AG04450 (cell line): ENCODE measurements around the gene BNC2. TPM values are rescaled to one million over a fixed set of nuclear protein-coding genes. Genes with fewer than 3 reads are reported as not detected.
A peak's percentile ranks its signal among the peaks of the same experiment; 100 is the strongest.

ENCODE experiments used
- CTCF ChIA-PET: fragments of 300-600, 350-600 bp; formaldehyde crosslinking; extraction: SDS; loops from one replicate; lab custom pipeline; 2022; ENCODE audit warnings: antibody characterized with exemption, inconsistent platforms; lab: Charles Lee
- POLR2A ChIA-PET: fragments of 350-600 bp; formaldehyde crosslinking; extraction: SDS; loops from one replicate; lab custom pipeline; 2021; ENCODE audit warnings: antibody characterized with exemption, inconsistent platforms; lab: Yijun Ruan, JAX
- DNase-seq: peaks from one replicate; pipeline ENCODE4 v3.0.0-alpha.2; 2011; ENCODE audit warnings: low read depth, low spot score
- H3K27ac ChIP-seq: one replicate; pipeline ENCODE4 v1.5.1; 2012; ENCODE audit warnings: low read depth, low read length, control low read depth
- H3K27me3 ChIP-seq: one replicate; pipeline ENCODE4 v1.6.0; 2012; ENCODE audit warnings: low read length; ENCODE audit not compliant: control insufficient read depth, insufficient read depth
- H3K4me3 ChIP-seq: 2 replicates; pipeline ENCODE4 v1.5.1; 2011; ENCODE audit warnings: mild to moderate bottlenecking, low read depth, low read length, control low read depth
- H3K9me3 ChIP-seq: 2 replicates; pipeline ENCODE4 v1.5.1; 2012; ENCODE audit warnings: low read length; ENCODE audit not compliant: control insufficient read depth, insufficient read depth
- polyA plus RNA-seq: library from polyadenylated mRNA; depleted of rRNA; stranded (reverse); fragments of >200 nt; gene quantifications from 2 replicates; pipeline ENCODE4 v1.2.3, GENCODE V29; 2011
- TF ChIP-seq, protein P1 (sequence below): IDR thresholded peaks from 2 replicates; pipeline ENCODE4 v1.5.1; 2011; ENCODE audit warnings: low read depth, low read length, control low read depth, inconsistent platforms

Gene BNC2
- polyA plus RNA-seq, 1 experiment = 49.0 TPM

GRCh38 chr9:16803648-16804047, 66.8 kb downstream of the BNC2 start:
- Histone ChIP-seq H3K4me3 (no peak overlapping the region), H3K27me3 (no peaks in the 10 kb centered on the region), H3K9me3 (no peaks in the 10 kb centered on the region), H3K27ac (no peak overlapping the region)
- TF ChIP-seq, protein P1, sequence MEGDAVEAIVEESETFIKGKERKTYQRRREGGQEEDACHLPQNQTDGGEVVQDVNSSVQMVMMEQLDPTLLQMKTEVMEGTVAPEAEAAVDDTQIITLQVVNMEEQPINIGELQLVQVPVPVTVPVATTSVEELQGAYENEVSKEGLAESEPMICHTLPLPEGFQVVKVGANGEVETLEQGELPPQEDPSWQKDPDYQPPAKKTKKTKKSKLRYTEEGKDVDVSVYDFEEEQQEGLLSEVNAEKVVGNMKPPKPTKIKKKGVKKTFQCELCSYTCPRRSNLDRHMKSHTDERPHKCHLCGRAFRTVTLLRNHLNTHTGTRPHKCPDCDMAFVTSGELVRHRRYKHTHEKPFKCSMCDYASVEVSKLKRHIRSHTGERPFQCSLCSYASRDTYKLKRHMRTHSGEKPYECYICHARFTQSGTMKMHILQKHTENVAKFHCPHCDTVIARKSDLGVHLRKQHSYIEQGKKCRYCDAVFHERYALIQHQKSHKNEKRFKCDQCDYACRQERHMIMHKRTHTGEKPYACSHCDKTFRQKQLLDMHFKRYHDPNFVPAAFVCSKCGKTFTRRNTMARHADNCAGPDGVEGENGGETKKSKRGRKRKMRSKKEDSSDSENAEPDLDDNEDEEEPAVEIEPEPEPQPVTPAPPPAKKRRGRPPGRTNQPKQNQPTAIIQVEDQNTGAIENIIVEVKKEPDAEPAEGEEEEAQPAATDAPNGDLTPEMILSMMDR = no peak
- ChIA-PET POLR2A (no interaction called here), CTCF (no interaction called here)
- no peak for DNase-seq

DNA sequence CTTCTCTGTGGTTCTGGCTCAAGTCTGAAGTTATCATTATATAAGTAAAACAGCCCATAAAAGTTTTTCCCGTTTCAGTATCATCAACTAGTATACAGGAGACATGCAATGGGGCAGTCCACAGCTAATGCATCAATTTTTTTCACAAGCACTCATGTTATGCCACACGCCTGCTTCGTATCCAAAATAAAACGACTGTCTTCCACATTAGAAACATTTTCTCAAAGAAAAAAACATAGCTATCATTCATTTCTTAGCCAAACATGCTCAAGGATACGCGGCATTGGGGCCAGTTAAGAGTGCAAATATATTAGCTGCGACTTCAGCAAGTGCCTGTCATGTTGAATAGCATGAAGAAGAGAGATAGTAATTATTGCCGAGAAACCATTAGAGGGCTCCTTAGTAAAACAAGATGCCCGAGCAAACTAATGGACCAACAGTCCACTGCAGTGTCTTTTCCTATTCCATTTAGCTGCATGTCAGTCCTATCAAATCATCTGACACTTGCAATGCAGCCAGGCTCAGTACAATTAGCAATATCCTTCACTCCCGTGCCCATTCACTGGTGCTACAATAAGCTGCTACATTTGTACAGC, 68.5 kb downstream of the BNC2 start:
- no peaks in the 10 kb centered on the region for H3K27me3 ChIP-seq
- TF ChIP-seq, protein P1 = no peak
- no peaks in the 10 kb centered on the region for H3K9me3 ChIP-seq
- ChIA-PET CTCF (interaction anchor here (1.3 kb wide), 1 partner anchor 17 kb away, joined by 3 read pairs; no protein-coding TSS in a partner anchor), POLR2A (no interaction called here)
- H3K27ac ChIP-seq = no peak overlapping the region
- DNase-seq = no peak
- H3K4me3 ChIP-seq = no peak overlapping the region

- CTCF ChIA-PET = no interaction called here
- no peak overlapping the region for H3K27ac ChIP-seq
- TF ChIP-seq, protein P1 = no peak
- POLR2A ChIA-PET = no interaction called here
- H3K4me3 ChIP-seq = no peak overlapping the region
- H3K27me3 ChIP-seq = no peaks in the 10 kb centered on the region
- no peak for DNase-seq
- no peaks in the 10 kb centered on the region for H3K9me3 ChIP-seq
Observed at GRCh38 chr9:16796304-16796825, 74.1 kb downstream of the BNC2 start.

DNA sequence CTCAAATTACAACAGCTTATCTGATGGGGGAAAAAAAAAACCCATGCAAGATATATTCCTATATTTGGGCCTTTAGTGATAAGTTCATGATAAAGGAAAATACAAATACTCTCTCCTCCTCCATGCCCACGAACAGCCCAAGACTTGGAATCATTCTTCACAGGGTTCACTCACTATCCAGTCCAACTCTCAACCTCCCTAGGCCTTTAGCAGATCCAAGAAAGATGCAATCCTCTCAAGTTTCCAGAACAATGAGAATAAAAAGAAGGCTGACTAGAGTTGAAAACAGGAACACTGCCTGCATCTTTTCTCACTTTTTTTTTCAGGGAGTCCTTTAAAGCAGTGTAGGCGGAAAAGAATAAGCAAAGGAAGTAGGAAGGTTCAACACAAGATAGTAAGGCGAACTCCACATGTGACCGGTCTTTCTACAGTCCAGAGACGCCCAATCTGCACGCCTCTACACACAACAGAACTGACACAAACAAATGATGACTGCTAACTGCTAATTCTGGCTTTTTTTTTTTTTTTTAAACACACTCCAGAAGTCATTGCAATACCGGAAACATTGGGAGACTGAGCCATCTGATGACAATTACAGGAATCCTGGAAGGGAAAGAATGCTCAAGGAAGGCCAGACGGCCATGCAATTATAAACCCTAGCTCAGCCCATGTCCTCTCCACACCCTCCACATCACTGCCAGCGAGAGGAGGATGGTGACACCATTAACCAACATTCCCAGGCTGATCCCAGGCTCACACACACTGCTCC, 75.4 kb downstream of the BNC2 start:
- DNase-seq = peak; percentile 20
- TF ChIP-seq, protein P1 = no peak
- peak overlapping the region; percentile 60 for H3K27ac ChIP-seq
- H3K9me3 ChIP-seq = no peaks in the 10 kb centered on the region
- ChIA-PET CTCF (no interaction called here), POLR2A (no interaction called here)
- H3K4me3 ChIP-seq = no peak overlapping the region
- no peaks in the 10 kb centered on the region for H3K27me3 ChIP-seq

GRCh38 chr9:16794103-16794502, 76.4 kb downstream of the BNC2 start:
- ChIA-PET CTCF (no interaction called here), POLR2A (no interaction called here)
- H3K27ac ChIP-seq = no peak overlapping the region
- TF ChIP-seq, protein P1 = no peak
- no peak overlapping the region for H3K4me3 ChIP-seq
- no peaks in the 10 kb centered on the region for H3K27me3 ChIP-seq
- no peak for DNase-seq
- no peaks in the 10 kb centered on the region for H3K9me3 ChIP-seq
